Activated CD8-positive, alpha-beta memory T cell treated with anti-CD3 and anti-CD28 coated beads for 4 hours (primary cell): ENCODE results near the gene RUNDC1.
"Not testable (repeated sequence)": the region's sequence is repeated elsewhere in the genome, so short reads cannot be mapped to it uniquely, and the experiment has no call there.

Experiments used
- DNase-seq, 2 donors: peaks; one replicate each; pipeline ENCODE4 v3.0.0-alpha.2; 2020; ENCODE audit warnings: low read depth in 2 of 2

RUNDC1 gene

GRCh38 chr17:42991471-42991870 is 11.1 kb downstream of the RUNDC1 start:
- DNase-seq = no peak

- no peak for DNase-seq
Observed at GRCh38 chr17:42992872-42993271, 12.5 kb downstream of the RUNDC1 start.

GRCh38 chr17:42993913-42994312 is 13.5 kb downstream of the RUNDC1 start:
- not testable (repeated sequence) for DNase-seq

- DNase-seq = no peak
Observed at GRCh38 chr17:42997390-42997983, 17.1 kb downstream of the RUNDC1 start.

- peak; percentile 93 to 97 for DNase-seq
Observed at GRCh38 chr17:42997984-42998938, 17.9 kb downstream of the RUNDC1 start, which contains the start of gene RPL27. Gene RPL27 (plus strand): TSS chr17:42998419. CDS start chr17:42998751, 332 bp downstream.

- DNase-seq = no peak
Observed at GRCh38 chr17:42999003-42999525, 18.7 kb downstream of the RUNDC1 start.

- not testable (repeated sequence) for DNase-seq
Observed at GRCh38 chr17:43000894-43001293, 20.5 kb downstream of the RUNDC1 start.

- no peak for DNase-seq
Observed at GRCh38 chr17:43003542-43004172, 23.3 kb downstream of the RUNDC1 start.

GRCh38 chr17:43006639-43007551 is 26.5 kb downstream of the RUNDC1 start, which contains the start of gene IFI35:
Gene IFI35 (plus strand): TSS chr17:43006784. CDS start chr17:43006948, 164 bp downstream.
- peak; percentile 72 to 79 for DNase-seq

GRCh38 chr17:43010667-43011308 is 30.4 kb downstream of the RUNDC1 start:
- no peak for DNase-seq

GRCh38 chr17:43011728-43012472 is 31.5 kb downstream of the RUNDC1 start:
- no peak for DNase-seq

GRCh38 chr17:43013296-43013695 is 32.9 kb downstream of the RUNDC1 start:
- no peak for DNase-seq

GRCh38 chr17:43014020-43014648 is 33.8 kb downstream of the RUNDC1 start:
- no peak for DNase-seq

- DNase-seq = no peak
Observed at GRCh38 chr17:43014649-43015542, 34.5 kb downstream of the RUNDC1 start.

- DNase-seq = no peak
Observed at GRCh38 chr17:43015579-43015978, 35.2 kb downstream of the RUNDC1 start.

GRCh38 chr17:43016216-43016615 is 35.9 kb downstream of the RUNDC1 start:
- no peak for DNase-seq

GRCh38 chr17:43018008-43018853 is 37.9 kb downstream of the RUNDC1 start:
- DNase-seq = no peak
